Hepatocyte (in vitro differentiated cells): Measurements from ENCODE around the gene AGAP1. TPM values are rescaled to one million over a fixed set of nuclear protein-coding genes. Genes with fewer than 3 reads are reported as not detected.
A peak's percentile ranks its signal among the peaks of the same experiment; 100 is the strongest.

Source experiments
- DNase-seq: peaks from one replicate; pipeline ENCODE4 v3.0.0-alpha.2; 2016; ENCODE audit warnings: low spot score
- H2AFZ ChIP-seq: fragments of 200-600 bp; sonication (generic); 2 replicates; pipeline ENCODE4 v1.6.0; 2016; ENCODE audit warnings: antibody characterized with exemption, mild to moderate bottlenecking
- H3K27ac ChIP-seq: fragments of 200-600 bp; sonication (generic); 2 replicates; pipeline ENCODE4 v1.5.1; 2016; ENCODE audit warnings: mild to moderate bottlenecking
- H3K27me3 ChIP-seq: fragments of 200-600 bp; sonication (generic); 2 replicates; pipeline ENCODE4 v1.6.1; 2016
- H3K36me3 ChIP-seq: fragments of 200-600 bp; sonication (generic); replicated peaks from 2 replicates; pipeline ENCODE4 v1.5.1; 2016; ENCODE audit warnings: low read depth; ENCODE audit not compliant: insufficient read depth
- H3K4me1 ChIP-seq: fragments of 200-600 bp; sonication (generic); 2 replicates; pipeline ENCODE4 v1.5.1; 2016; ENCODE audit warnings: mild to moderate bottlenecking, moderate library complexity; ENCODE audit not compliant: insufficient read depth
- H3K4me2 ChIP-seq: fragments of 200-600 bp; sonication (generic); 2 replicates; pipeline ENCODE4 v1.6.0; 2016
- H3K4me3 ChIP-seq: fragments of 200-600 bp; sonication (generic); 2 replicates; pipeline ENCODE4 v1.5.1; 2016; ENCODE audit warnings: mild to moderate bottlenecking
- H3K79me2 ChIP-seq: fragments of 200-600 bp; sonication (generic); 2 replicates; pipeline ENCODE4 v1.6.0; 2017; ENCODE audit warnings: mild to moderate bottlenecking
- H3K9me2 ChIP-seq: fragments of 200-600 bp; sonication (generic); replicated peaks from 2 replicates; pipeline ENCODE4 v1.6.0; 2017; ENCODE audit warnings: mild to moderate bottlenecking; ENCODE audit not compliant: insufficient read depth
- H3K9me3 ChIP-seq: fragments of 200-600 bp; sonication (generic); 2 replicates; pipeline ENCODE4 v1.5.1; 2016; ENCODE audit warnings: low read depth, mild to moderate bottlenecking
- H4K20me1 ChIP-seq: fragments of 200-600 bp; sonication (generic); 2 replicates; pipeline ENCODE4 v1.6.0; 2016; ENCODE audit warnings: mild to moderate bottlenecking; ENCODE audit not compliant: insufficient read depth, poor library complexity, severe bottlenecking
- EZH2 ChIP-seq: fragments of 200-600 bp; sonication (generic); IDR thresholded peaks from 2 replicates; pipeline ENCODE4 v1.6.1; 2016; ENCODE audit warnings: antibody characterized with exemption, mild to moderate bottlenecking, borderline replicate concordance
- EZH2phosphoT487 ChIP-seq: fragments of 200-600 bp; sonication (generic); IDR thresholded peaks from one replicate; pipeline ENCODE4 v1.6.1; 2018; ENCODE audit warnings: antibody characterized with exemption, mild to moderate bottlenecking, low read depth, moderate library complexity; ENCODE audit not compliant: unreplicated experiment, severe bottlenecking
- WGBS: methylation state at CpG from one replicate; pipeline ENCODE4 v1.1.6; 2016; ENCODE audit warnings: low lambda C conversion rate; ENCODE audit errors: missing lambda C conversion rate; 5-methylcytosine and 5-hydroxymethylcytosine counted together
- polyA plus RNA-seq: library from polyadenylated mRNA; unstranded; fragments of >200 nt; fragmentation: Nextera tagmentation; extraction: Ambion mirVana; gene quantifications from 2 replicates; pipeline ENCODE4 v1.2.1, GENCODE V29; 2016
- total RNA-seq: library from RNA; depleted of rRNA; stranded (reverse); fragments of >200 nt; gene quantifications from 2 replicates; pipeline ENCODE4 v1.2.3, GENCODE V29; 2014
- TF ChIP-seq, protein P1 (sequence below): fragments of 200-600 bp; sonication (generic); IDR thresholded peaks from 2 replicates; pipeline ENCODE4 v1.5.1; 2016; ENCODE audit warnings: antibody characterized with exemption, mild to moderate bottlenecking; ENCODE audit not compliant: poor library complexity

Gene AGAP1
- total and polyA plus RNA-seq, 2 experiments from 2014 or later: 12.1 to 20.0 TPM

DNA sequence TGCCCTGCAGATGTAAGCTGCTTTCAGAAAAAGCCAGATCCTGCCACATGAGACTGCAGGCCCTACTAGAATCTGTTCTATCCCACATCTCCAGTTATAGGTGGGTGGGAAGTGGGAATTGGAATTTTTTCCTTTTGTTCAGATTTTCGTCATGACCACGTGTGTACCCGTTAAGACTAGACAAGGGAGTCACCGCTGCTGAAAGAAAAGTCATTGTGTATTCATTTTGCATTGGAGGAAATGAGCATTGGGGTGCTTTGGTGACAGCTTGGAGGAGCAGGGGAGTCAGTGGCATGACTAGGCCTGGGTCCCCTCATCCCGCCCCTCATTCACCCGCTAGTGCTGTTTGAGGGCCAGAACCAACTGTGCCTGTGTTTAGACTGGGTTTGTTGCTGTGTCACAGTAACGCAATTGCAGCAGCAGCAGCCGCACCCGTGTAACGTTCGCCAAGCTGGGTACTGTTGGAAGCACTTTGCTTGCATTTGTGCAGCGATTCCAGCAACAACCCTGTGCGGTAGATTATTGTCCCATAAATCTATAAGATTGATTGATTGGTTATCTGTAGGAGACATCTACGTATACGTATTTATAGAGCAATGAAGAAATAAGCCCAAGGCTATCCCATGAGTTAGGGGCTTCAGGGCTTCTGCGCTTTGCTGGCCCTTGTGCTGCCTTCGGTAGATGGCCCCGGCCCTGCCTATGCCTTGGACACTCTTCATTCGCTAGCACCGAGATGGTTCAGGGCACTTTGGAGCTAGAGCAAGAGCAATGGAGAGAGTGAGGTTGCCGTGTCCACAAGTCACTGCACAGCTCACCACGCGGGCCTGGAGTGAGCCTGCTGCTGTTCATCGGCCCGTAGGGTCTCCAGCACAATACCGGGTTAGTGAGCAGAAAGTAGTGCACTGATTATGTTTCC, 194.9 kb downstream of the AGAP1 start:
- H3K9me3 ChIP-seq: no peaks in the 10 kb centered on the region
- no peak for DNase-seq
- no peak overlapping the region for H3K4me3 ChIP-seq
- TF ChIP-seq, protein P1, sequence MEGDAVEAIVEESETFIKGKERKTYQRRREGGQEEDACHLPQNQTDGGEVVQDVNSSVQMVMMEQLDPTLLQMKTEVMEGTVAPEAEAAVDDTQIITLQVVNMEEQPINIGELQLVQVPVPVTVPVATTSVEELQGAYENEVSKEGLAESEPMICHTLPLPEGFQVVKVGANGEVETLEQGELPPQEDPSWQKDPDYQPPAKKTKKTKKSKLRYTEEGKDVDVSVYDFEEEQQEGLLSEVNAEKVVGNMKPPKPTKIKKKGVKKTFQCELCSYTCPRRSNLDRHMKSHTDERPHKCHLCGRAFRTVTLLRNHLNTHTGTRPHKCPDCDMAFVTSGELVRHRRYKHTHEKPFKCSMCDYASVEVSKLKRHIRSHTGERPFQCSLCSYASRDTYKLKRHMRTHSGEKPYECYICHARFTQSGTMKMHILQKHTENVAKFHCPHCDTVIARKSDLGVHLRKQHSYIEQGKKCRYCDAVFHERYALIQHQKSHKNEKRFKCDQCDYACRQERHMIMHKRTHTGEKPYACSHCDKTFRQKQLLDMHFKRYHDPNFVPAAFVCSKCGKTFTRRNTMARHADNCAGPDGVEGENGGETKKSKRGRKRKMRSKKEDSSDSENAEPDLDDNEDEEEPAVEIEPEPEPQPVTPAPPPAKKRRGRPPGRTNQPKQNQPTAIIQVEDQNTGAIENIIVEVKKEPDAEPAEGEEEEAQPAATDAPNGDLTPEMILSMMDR: no peak
- TF ChIP-seq EZH2: no peak
- TF ChIP-seq EZH2phosphoT487: no peak
- H3K36me3 ChIP-seq: no peaks in the 10 kb centered on the region
- peaks cover 11% of the 10 kb centered on the region for H4K20me1 ChIP-seq
- H3K79me2 ChIP-seq: peaks cover 83% of the 10 kb centered on the region
- H2AFZ ChIP-seq: no peak overlapping the region
- no peak overlapping the region for H3K27ac ChIP-seq
- no peak overlapping the region for H3K4me2 ChIP-seq
- H3K27me3 ChIP-seq: no peaks in the 10 kb centered on the region
- H3K4me1 ChIP-seq: peaks cover 10% of the 10 kb centered on the region
- H3K9me2 ChIP-seq: no peaks in the 10 kb centered on the region
- WGBS: 94% methylated on average over 26 of the region's 26 CpGs

DNA sequence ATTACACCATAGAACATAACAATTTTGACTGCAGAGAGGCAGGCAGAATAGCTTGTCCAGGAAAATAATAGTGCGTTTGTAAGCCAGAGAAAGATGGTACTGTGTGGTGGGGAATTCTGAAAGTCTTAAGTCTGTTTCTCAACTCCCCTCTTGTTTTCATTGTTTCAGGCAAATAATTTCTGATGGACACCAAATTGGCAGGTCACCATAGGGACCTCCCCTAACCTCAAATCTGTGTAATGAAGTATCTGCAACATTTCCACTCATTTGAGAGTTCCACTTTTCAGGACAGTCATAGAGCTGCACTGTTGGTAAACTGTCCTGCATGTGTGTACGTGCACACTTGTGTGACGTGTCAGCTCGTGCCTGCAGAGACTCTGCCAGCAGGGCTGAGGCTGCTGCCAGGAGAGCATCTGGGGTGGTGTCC, 195.6 kb downstream of the AGAP1 start:
- Histone ChIP-seq H4K20me1 (peaks cover 11% of the 10 kb centered on the region), H3K4me1 (peaks cover 10% of the 10 kb centered on the region)

DNA sequence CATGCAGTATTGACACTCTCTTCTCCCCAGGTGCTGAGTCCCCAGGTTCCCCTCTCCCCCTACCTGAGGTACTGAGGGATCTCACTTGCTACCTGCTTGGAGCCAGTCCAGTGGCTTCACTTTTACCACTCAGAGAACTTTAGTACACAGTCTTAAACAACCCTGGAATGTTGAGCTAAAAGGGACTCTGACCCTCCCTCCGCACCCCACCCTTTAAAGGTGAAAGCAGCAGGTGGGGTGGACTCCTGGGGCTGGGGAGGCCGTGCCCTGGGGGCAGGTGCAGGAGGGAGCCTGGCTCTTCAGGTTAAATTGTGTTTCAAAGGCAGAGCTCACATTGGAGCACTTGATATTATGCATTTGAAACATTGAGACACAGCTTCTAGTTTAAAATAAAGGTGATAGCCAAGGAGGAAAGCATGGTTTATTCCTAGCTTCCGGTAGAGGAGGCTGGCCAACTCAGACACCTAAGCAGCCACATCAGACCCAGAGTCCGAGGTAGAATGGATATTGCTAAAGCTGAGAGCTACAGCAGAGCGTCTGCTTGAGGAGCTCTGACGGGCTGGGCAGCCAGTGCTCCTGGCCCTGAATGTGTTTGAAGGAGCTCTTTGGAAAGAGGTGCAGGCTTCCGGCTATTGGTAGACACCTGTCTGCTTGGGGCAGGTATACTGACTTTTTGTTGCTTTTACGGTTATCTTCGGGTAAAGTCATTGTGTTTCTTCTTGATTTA, 196.4 kb downstream of the AGAP1 start:
- H2AFZ ChIP-seq: no peak overlapping the region
- peaks cover 10% of the 10 kb centered on the region for H3K4me1 ChIP-seq
- DNase-seq: peak; percentile 45
- H3K27me3 ChIP-seq: no peaks in the 10 kb centered on the region
- peak overlapping the region; percentile 76 for H3K27ac ChIP-seq
- H3K79me2 ChIP-seq: peaks cover 78% of the 10 kb centered on the region
- peak overlapping the region; percentile 39 for H3K4me2 ChIP-seq
- WGBS: 76% methylated on average over 9 of the region's 9 CpGs
- no peaks in the 10 kb centered on the region for H3K9me2 ChIP-seq
- H3K4me3 ChIP-seq: no peak overlapping the region
- no peaks in the 10 kb centered on the region for H3K9me3 ChIP-seq
- H3K36me3 ChIP-seq: no peaks in the 10 kb centered on the region
- H4K20me1 ChIP-seq: peaks cover 11% of the 10 kb centered on the region
- TF ChIP-seq EZH2: no peak
- TF ChIP-seq, protein P1: no peak
- TF ChIP-seq EZH2phosphoT487: no peak

More for the DNA sequence above, 195.6 kb downstream of the AGAP1 start:
- Histone ChIP-seq H3K9me2 (no peaks in the 10 kb centered on the region), H3K79me2 (peaks cover 82% of the 10 kb centered on the region), H3K4me3 (no peak overlapping the region), H3K27ac (peak overlapping the region; percentile 76), H2AFZ (no peak overlapping the region), H3K4me2 (peak overlapping the region; percentile 39), H3K9me3 (no peaks in the 10 kb centered on the region), H3K27me3 (no peaks in the 10 kb centered on the region), H3K36me3 (no peaks in the 10 kb centered on the region)
- 84% methylated on average over 4 of the region's 4 CpGs for WGBS
- no peak for DNase-seq
- no peak for TF ChIP-seq EZH2phosphoT487
- TF ChIP-seq EZH2: no peak
- TF ChIP-seq, protein P1: no peak
